LNCAP (cell line): ENCODE data around the gene DOCK4.

Experiments used
- TF ChIP-seq, protein P1 (sequence below): fragments of 450-650 bp; IDR thresholded peaks from 2 replicates; pipeline ENCODE4 v1.5.1; 2017; ENCODE audit warnings: mild to moderate bottlenecking

The DOCK4 gene

DNA sequence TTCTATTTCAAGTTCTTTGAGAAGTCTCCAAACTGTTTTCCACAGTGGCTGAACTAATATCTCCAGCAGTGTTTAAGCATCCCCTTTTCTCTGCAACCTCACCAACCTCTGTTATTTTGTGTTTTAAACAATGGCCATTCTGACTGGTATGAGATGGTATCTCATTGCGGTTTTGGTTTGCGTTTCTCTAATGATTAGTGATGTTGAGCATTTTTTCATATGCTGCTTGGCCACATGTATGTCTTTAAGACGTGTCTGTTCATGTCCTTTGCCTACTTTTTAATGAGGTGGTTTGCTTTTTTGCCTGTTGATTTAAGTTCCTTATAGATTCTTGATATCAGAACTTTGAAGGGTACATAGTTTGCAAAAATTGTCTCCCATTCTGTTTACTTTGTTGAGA is 487.3 kb downstream of the DOCK4 start:
- TF ChIP-seq, protein P1, sequence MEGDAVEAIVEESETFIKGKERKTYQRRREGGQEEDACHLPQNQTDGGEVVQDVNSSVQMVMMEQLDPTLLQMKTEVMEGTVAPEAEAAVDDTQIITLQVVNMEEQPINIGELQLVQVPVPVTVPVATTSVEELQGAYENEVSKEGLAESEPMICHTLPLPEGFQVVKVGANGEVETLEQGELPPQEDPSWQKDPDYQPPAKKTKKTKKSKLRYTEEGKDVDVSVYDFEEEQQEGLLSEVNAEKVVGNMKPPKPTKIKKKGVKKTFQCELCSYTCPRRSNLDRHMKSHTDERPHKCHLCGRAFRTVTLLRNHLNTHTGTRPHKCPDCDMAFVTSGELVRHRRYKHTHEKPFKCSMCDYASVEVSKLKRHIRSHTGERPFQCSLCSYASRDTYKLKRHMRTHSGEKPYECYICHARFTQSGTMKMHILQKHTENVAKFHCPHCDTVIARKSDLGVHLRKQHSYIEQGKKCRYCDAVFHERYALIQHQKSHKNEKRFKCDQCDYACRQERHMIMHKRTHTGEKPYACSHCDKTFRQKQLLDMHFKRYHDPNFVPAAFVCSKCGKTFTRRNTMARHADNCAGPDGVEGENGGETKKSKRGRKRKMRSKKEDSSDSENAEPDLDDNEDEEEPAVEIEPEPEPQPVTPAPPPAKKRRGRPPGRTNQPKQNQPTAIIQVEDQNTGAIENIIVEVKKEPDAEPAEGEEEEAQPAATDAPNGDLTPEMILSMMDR, result no peak

DNA sequence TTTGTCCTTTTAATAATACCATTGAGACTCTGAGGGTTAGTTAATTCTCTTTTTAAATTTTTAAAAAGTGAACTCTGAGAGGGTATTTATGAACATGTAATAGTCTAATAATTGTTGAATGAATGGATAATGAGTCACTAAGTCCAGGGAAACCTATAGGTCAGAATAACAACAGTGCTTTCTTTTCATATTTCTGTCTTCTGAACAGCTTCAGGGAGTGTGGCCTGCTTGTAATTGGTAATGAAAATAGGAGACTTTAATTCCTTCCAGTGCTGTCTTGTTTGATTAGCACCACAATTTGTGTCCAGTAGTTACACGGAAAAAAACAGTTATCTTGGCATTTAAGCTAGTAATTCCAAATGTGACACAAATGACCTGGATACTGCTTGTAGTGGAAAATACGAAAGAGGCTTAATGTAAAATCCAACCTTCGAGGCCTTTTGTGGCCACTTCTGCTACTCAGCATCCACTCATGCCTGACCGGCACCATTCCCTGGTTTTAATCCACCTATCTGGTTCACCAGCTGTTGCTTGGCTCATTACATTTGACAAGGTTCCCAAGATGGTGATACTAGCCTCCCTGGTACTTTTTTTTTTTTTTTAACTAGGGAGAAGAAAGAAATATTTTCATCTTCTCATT is 494.7 kb downstream of the DOCK4 start:
- TF ChIP-seq, protein P1, result no peak

DNA sequence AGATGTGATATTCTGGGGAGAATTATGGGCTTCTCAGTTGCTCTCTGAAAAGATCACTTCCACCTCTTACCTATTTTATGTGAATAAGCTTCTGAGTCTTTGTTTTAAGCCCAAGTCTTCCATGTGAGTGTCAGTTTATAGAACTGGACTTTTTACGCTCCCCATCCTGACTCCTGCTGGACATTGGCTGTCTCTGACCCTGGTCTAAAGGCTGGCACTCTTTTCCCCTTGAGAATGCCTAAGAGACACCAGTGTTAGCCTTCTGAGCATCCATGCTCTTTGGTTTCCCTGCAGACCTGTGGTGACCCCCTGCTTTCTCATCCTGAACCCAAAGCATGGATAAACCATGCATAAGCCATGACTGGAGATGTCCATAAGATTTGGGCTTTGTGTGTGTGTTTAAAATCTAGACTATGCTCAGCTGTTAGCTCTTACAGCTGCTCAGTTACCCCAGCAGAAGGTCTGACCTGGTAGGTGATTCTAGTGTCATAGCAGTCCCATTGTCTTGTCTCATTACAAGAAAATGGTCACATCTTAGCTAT is 495.3 kb downstream of the DOCK4 start:
- TF ChIP-seq, protein P1, result no peak

DNA sequence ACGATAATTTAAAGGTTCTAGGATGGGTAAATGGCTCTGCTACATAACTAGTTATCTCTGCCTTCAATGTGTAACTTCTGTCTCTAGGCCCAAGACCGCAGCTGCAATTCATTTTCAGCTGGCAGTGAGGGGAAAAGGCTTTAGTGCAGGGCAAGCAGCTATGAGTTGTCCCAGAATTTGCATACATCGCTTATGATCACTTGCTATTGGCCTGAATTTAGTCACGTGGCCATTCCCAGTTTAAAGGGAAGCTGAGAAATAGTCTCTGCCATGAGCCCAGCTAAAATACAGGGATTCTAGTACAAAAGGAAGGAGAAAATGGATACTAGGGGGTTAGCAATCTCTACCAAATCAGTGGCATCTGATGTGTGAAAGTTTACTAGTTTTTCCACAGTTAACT is 498.1 kb downstream of the DOCK4 start:
- TF ChIP-seq, protein P1, result no peak

GRCh38 chr7:111705807-111706206 is 500.4 kb downstream of the DOCK4 start:
- TF ChIP-seq, protein P1, result no peak

GRCh38 chr7:111697771-111698170 is 508.4 kb downstream of the DOCK4 start:
- TF ChIP-seq, protein P1, result no peak

GRCh38 chr7:111694376-111694775 is 511.8 kb downstream of the DOCK4 start:
- TF ChIP-seq, protein P1, result no peak
